Body of pancreas (tissue), 4 donors: Measurements from ENCODE around the gene HMX1.

Experiments
- POLR2A ChIP-seq, 3 donors: fragments of 450-650 bp; IDR thresholded peaks; one replicate each; pipeline ENCODE4 v1.6.1; 2016; ENCODE audit warnings: antibody characterized with exemption in 3 of 3, mild to moderate bottlenecking in 2 of 3
- TF ChIP-seq, protein P1 (sequence below), 7 experiments: fragments of 450-650 bp in 4 of 7; fragments of 200-600 bp in 3 of 7; sonication (generic) in 3 of 7; IDR thresholded peaks; one replicate each; pipeline ENCODE4 v1.5.1; 2016 to 2019; ENCODE audit warnings: antibody characterized with exemption in 7 of 7

- TF ChIP-seq, protein P1, sequence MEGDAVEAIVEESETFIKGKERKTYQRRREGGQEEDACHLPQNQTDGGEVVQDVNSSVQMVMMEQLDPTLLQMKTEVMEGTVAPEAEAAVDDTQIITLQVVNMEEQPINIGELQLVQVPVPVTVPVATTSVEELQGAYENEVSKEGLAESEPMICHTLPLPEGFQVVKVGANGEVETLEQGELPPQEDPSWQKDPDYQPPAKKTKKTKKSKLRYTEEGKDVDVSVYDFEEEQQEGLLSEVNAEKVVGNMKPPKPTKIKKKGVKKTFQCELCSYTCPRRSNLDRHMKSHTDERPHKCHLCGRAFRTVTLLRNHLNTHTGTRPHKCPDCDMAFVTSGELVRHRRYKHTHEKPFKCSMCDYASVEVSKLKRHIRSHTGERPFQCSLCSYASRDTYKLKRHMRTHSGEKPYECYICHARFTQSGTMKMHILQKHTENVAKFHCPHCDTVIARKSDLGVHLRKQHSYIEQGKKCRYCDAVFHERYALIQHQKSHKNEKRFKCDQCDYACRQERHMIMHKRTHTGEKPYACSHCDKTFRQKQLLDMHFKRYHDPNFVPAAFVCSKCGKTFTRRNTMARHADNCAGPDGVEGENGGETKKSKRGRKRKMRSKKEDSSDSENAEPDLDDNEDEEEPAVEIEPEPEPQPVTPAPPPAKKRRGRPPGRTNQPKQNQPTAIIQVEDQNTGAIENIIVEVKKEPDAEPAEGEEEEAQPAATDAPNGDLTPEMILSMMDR (IDR thresholded peaks at IDR 0.05), result no peak
- no peak for TF ChIP-seq POLR2A (IDR thresholded peaks at IDR 0.05)
Observed at GRCh38 chr4:8913121-8913857, 41.6 kb upstream of the HMX1 start.
